ENCODE measurements around the gene SLC26A1. TPM values are rescaled to one million over a fixed set of nuclear protein-coding genes. Genes with fewer than 3 reads are reported as not detected.

Gene SLC26A1
- total and polyA plus RNA-seq, 2 of the 13 experiments (the other 11 are each of a cell fraction or from before 2014, with no cell fraction given): 5.4 to 22.9 TPM

DNA sequence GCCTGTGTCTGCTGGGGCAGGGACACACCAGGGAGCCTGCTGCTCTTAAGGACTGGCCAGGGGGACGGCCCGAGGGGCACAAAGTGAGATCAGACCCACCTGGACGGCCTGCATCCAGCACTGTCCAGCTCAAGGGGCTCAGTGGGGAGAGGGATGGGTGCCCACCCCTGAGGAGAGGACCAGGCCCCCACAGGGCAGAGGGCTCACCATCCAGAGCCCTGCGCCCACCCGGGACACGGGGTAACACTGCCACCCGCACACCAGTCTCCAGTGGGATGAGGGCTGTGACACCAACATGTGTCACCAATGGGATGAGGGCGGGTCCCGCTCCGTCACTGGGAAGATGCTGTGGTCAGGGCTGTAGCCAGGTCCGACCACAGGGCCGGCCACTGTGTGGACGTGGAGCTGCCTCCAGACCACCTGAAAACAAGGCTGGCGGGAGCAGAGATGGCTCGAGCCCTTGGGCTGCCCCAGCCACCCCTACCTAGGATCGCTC is 33.0 kb downstream of the SLC26A1 start:
- no peaks in the 10 kb centered on the region for H4K20me1 ChIP-seq (ENCODE audit: insufficient read depth, low read length)
- no peak for FAIRE-seq
- no peak overlapping the region for H3K4me2 ChIP-seq (ENCODE audit: low read depth, low read length)
- no peak for ATAC-seq
- ChIA-PET POLR2A (no interaction called here), CTCF (ENCODE audit: low intra/inter-chr PET ratio, low total read pairs) (no interaction called here)
- H3K36me3 ChIP-seq (replicated peaks in 1 of 2; ENCODE audit: control insufficient read depth in 1 of 2, insufficient read depth in 2 of 2, low read length in 2 of 2): 0 out of 5 replicates have a peak, but pooled peaks cover 0 to 1% of the 10 kb centered on the region in 2 experiments
- H3K9ac ChIP-seq (ENCODE audit: insufficient read depth, low read depth, low read length): no peak overlapping the region
- no CpG with 5 or more reads among the region's 16 CpGs for WGBS (ENCODE audit: low lambda C conversion rate)
- no peaks in the 10 kb centered on the region for H3K79me2 ChIP-seq (ENCODE audit: insufficient read depth, low read length)
- no peaks in the 10 kb centered on the region for H3K4me1 ChIP-seq (ENCODE audit: insufficient read depth, low read length)
- TF ChIP-seq NFYC (CRISPR knock-in tag; IDR thresholded peaks at IDR 0.05) (no peak), SRSF1 (optimal IDR thresholded peaks at IDR 0.05; ENCODE audit: low read depth, low read length) (no peak), SPEN (CRISPR knock-in tag; IDR thresholded peaks at IDR 0.05; ENCODE audit: low read depth) (no peak), SYNCRIP (IDR thresholded peaks at IDR 0.05; ENCODE audit: insufficient read depth, low read depth, low read length) (no peak), ZSCAN9 (CRISPR knock-in tag; IDR thresholded peaks at IDR 0.05; ENCODE audit: borderline replicate concordance) (no peak), KDM4B (CRISPR knock-in tag; IDR thresholded peaks at IDR 0.05) (no peak)
- TF ChIP-seq, protein P1, sequence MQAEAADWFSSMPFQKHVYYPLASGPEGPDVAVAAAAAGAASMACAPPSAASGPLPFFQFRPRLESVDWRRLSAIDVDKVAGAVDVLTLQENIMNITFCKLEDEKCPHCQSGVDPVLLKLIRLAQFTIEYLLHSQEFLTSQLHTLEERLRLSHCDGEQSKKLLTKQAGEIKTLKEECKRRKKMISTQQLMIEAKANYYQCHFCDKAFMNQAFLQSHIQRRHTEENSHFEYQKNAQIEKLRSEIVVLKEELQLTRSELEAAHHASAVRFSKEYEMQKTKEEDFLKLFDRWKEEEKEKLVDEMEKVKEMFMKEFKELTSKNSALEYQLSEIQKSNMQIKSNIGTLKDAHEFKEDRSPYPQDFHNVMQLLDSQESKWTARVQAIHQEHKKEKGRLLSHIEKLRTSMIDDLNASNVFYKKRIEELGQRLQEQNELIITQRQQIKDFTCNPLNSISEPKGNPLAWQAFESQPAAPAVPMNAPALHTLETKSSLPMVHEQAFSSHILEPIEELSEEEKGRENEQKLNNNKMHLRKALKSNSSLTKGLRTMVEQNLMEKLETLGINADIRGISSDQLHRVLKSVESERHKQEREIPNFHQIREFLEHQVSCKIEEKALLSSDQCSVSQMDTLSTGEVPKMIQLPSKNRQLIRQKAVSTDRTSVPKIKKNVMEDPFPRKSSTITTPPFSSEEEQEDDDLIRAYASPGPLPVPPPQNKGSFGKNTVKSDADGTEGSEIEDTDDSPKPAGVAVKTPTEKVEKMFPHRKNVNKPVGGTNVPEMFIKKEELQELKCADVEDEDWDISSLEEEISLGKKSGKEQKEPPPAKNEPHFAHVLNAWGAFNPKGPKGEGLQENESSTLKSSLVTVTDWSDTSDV (CRISPR knock-in tag; IDR thresholded peaks at IDR 0.05): no peak
- no peak overlapping the region for H3K4me3 ChIP-seq (replicated peaks in 1 of 3; ENCODE audit: insufficient read depth in 1 of 3, low read depth in 2 of 3, low read length in 3 of 3)
- BruUV-seq (replicated peaks): no TSS peak
- DNase-seq (ENCODE audit: low spot score): no peak
- intact Hi-C loops (cut with micrococcal nuclease; ENCODE audit: unreplicated experiment): no loop called here
- H3K27me3 ChIP-seq (ENCODE audit: control insufficient read depth in 1 of 2, insufficient read depth in 2 of 2, low read length in 2 of 2): no peaks in the 10 kb centered on the region
- H3K9me3 ChIP-seq (ENCODE audit: low read length): no peaks in the 10 kb centered on the region
- H2AFZ ChIP-seq (ENCODE audit: low read length): no peak overlapping the region
- no peak overlapping the region for H3K27ac ChIP-seq (ENCODE audit: extremely low read length, insufficient read depth, low read length)
- in situ Hi-C loops (cut with HindIII; ENCODE audit: extremely low pct_ligation_motif_present, low pct_unique_long_range_greater_than_20kb): no loop called here

All from HepG2 (cell line).